ENCODE measurements around the gene DYNLT2. TPM values are rescaled to one million over a fixed set of nuclear protein-coding genes. Genes with fewer than 3 reads are reported as not detected.

The DYNLT2 gene
- total and polyA plus RNA-seq, 2 donors (not counting 1 experiment from before 2014, with no cell fraction given): 0.49 to 0.83 TPM

DNA sequence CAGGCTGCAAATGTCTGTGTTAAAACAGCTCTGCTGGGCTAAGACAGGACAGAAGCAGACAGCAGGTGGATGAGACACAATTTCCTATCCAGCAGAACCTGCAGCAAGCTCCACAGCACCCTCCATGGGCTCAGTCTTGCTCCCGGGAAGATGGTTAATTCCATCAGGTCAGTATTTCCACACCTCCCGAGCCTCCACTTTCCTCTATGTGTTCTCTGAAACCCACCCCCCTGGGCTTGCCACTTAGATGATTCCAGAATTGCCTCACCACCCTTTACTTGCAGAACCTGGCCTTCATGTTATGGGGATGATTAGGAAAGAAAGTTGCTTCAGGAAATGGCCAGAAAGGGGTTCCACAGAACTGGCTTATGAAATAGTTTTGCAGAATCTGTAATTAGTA is 43.8 kb upstream of the DYNLT2 start:
- Histone ChIP-seq H3K4me2 (ENCODE audit: extremely low read depth, insufficient read depth, low read length) (no peak overlapping the region), H2AFZ (ENCODE audit: low read length) (no peak overlapping the region), H3K4me3 (replicated peaks in 1 of 4; ENCODE audit: control extremely low read depth in 1 of 4, insufficient read depth in 1 of 4, low read depth in 3 of 4, low read length in 4 of 4) (no peak overlapping the region), H3K36me3 (ENCODE audit: control insufficient read depth, insufficient read depth, low read length) (no peaks in the 10 kb centered on the region), H4K20me1 (ENCODE audit: control insufficient read depth, extremely low read depth, insufficient read depth, low read length) (no peaks in the 10 kb centered on the region), H3K9ac (ENCODE audit: insufficient read depth, low read length) (no peak overlapping the region), H3K27ac (ENCODE audit: insufficient read depth, low read length) (no peak overlapping the region), H3K9me3 (ENCODE audit: control insufficient read depth, insufficient read depth, low read depth, low read length) (no peaks in the 10 kb centered on the region), H3K79me2 (ENCODE audit: control insufficient read depth, insufficient read depth, low read length) (no peaks in the 10 kb centered on the region), H3K27me3 (ENCODE audit: control insufficient read depth, insufficient read depth, low read length) (no peaks in the 10 kb centered on the region), H3K4me1 (ENCODE audit: control insufficient read depth, extremely low read depth, insufficient read depth, low read length) (no peaks in the 10 kb centered on the region)
- TF ChIP-seq, protein P1, sequence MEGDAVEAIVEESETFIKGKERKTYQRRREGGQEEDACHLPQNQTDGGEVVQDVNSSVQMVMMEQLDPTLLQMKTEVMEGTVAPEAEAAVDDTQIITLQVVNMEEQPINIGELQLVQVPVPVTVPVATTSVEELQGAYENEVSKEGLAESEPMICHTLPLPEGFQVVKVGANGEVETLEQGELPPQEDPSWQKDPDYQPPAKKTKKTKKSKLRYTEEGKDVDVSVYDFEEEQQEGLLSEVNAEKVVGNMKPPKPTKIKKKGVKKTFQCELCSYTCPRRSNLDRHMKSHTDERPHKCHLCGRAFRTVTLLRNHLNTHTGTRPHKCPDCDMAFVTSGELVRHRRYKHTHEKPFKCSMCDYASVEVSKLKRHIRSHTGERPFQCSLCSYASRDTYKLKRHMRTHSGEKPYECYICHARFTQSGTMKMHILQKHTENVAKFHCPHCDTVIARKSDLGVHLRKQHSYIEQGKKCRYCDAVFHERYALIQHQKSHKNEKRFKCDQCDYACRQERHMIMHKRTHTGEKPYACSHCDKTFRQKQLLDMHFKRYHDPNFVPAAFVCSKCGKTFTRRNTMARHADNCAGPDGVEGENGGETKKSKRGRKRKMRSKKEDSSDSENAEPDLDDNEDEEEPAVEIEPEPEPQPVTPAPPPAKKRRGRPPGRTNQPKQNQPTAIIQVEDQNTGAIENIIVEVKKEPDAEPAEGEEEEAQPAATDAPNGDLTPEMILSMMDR (conservative IDR thresholded peaks at IDR 0.05 in 1 of 2, IDR thresholded peaks at IDR 0.05 in 1 of 2; ENCODE audit: low read depth in 1 of 2, low read length in 2 of 2): no peak
- TF ChIP-seq EZH2 (IDR thresholded peaks at IDR 0.05; ENCODE audit: low read length, missing control alignments): no peak
- no peak for DNase-seq (ENCODE audit: low read depth in 2 of 2)

DNA sequence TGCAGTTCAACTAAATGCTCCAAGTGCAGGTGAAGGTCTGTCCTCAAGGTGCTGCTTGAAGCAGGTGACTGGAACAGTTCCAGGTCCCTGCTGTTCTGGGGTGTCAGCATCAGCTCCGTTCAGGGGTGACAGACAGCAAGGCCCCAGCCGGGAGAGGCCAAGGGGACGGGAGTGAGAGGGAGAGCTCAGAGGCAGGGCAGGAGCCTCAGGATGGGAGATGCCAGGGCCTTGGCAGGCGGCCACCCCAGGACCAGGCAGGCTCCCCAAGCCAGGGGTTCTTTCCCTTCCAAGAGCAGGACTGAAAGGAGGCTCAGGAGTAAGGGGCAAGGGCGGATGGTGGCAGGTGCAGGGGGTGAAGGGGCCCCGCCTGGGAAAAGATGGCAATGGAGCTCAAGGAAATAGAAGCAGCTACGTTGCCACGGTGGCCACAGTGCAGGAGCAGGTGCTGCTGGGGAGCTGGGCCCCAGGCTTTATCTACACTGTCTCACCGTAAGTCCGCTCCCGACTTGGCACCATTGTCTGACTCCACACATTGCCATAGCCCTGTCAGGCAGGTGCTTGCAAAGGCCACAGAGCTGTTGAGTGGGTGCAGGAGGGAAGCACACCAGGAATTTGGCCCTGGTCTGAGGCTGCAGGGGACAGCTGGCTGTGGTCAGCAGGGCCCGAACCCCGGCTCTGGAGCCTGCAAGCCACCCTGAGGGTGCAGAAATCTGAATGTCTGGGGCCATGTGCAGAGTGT is 43.1 kb upstream of the DYNLT2 start:
- Histone ChIP-seq H4K20me1 (ENCODE audit: control insufficient read depth, extremely low read depth, insufficient read depth, low read length) (no peaks in the 10 kb centered on the region), H3K4me1 (ENCODE audit: control insufficient read depth, extremely low read depth, insufficient read depth, low read length) (no peaks in the 10 kb centered on the region), H3K27ac (ENCODE audit: insufficient read depth, low read length) (no peak overlapping the region), H2AFZ (ENCODE audit: low read length) (no peak overlapping the region), H3K79me2 (ENCODE audit: control insufficient read depth, insufficient read depth, low read length) (no peaks in the 10 kb centered on the region), H3K4me2 (ENCODE audit: extremely low read depth, insufficient read depth, low read length) (no peak overlapping the region), H3K36me3 (ENCODE audit: control insufficient read depth, insufficient read depth, low read length) (no peaks in the 10 kb centered on the region), H3K4me3 (replicated peaks in 1 of 4; ENCODE audit: control extremely low read depth in 1 of 4, insufficient read depth in 1 of 4, low read depth in 3 of 4, low read length in 4 of 4) (no peak overlapping the region), H3K9ac (ENCODE audit: insufficient read depth, low read length) (no peak overlapping the region), H3K9me3 (ENCODE audit: control insufficient read depth, insufficient read depth, low read depth, low read length) (no peaks in the 10 kb centered on the region), H3K27me3 (ENCODE audit: control insufficient read depth, insufficient read depth, low read length) (no peaks in the 10 kb centered on the region)
- no peak for DNase-seq (ENCODE audit: low read depth in 2 of 2)
- TF ChIP-seq EZH2 (IDR thresholded peaks at IDR 0.05; ENCODE audit: low read length, missing control alignments): no peak
- TF ChIP-seq, protein P1 (conservative IDR thresholded peaks at IDR 0.05 in 1 of 2, IDR thresholded peaks at IDR 0.05 in 1 of 2; ENCODE audit: low read depth in 1 of 2, low read length in 2 of 2): no peak

DNA sequence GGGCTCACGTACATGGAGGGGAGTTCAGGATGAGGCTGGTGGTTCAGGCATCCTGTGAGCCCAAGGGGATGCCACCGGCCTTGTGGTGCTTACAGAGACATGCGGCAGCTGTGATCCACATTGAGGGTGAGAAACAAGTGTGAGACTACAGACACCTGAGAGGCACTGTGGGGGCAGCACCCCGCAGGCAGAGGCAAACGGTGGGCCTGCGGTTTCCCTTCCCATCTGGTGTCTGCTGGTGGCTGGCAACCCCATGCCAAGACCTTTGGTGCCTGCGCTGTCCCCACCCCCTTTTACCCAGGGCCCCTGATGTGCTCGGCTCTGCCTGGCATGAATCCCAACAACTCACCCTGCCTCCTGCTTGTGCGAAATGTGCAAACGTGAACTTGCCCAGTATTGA is 42.0 kb upstream of the DYNLT2 start:
- no peak for TF ChIP-seq EZH2 (IDR thresholded peaks at IDR 0.05; ENCODE audit: low read length, missing control alignments)
- TF ChIP-seq, protein P1 (conservative IDR thresholded peaks at IDR 0.05 in 1 of 2, IDR thresholded peaks at IDR 0.05 in 1 of 2; ENCODE audit: low read depth in 1 of 2, low read length in 2 of 2): no peak
- no peak for DNase-seq (ENCODE audit: low read depth in 2 of 2)
- no peaks in the 10 kb centered on the region for H3K4me1 ChIP-seq (ENCODE audit: control insufficient read depth, extremely low read depth, insufficient read depth, low read length)
- no peak overlapping the region for H3K4me2 ChIP-seq (ENCODE audit: extremely low read depth, insufficient read depth, low read length)
- no peak overlapping the region for H3K4me3 ChIP-seq (replicated peaks in 1 of 4; ENCODE audit: control extremely low read depth in 1 of 4, insufficient read depth in 1 of 4, low read depth in 3 of 4, low read length in 4 of 4)
- H3K9ac ChIP-seq (ENCODE audit: insufficient read depth, low read length): no peak overlapping the region
- no peaks in the 10 kb centered on the region for H3K27me3 ChIP-seq (ENCODE audit: control insufficient read depth, insufficient read depth, low read length)
- H3K36me3 ChIP-seq (ENCODE audit: control insufficient read depth, insufficient read depth, low read length): no peaks in the 10 kb centered on the region
- no peak overlapping the region for H3K27ac ChIP-seq (ENCODE audit: insufficient read depth, low read length)
- H3K9me3 ChIP-seq (ENCODE audit: control insufficient read depth, insufficient read depth, low read depth, low read length): no peaks in the 10 kb centered on the region
- no peak overlapping the region for H2AFZ ChIP-seq (ENCODE audit: low read length)
- H3K79me2 ChIP-seq (ENCODE audit: control insufficient read depth, insufficient read depth, low read length): no peaks in the 10 kb centered on the region
- H4K20me1 ChIP-seq (ENCODE audit: control insufficient read depth, extremely low read depth, insufficient read depth, low read length): no peaks in the 10 kb centered on the region
